ENCODE results near the gene RASSF5.
"Not testable (repeated sequence)": the region's sequence is repeated elsewhere in the genome, so short reads cannot be mapped to it uniquely, and the experiment has no call there.

The RASSF5 gene

DNA sequence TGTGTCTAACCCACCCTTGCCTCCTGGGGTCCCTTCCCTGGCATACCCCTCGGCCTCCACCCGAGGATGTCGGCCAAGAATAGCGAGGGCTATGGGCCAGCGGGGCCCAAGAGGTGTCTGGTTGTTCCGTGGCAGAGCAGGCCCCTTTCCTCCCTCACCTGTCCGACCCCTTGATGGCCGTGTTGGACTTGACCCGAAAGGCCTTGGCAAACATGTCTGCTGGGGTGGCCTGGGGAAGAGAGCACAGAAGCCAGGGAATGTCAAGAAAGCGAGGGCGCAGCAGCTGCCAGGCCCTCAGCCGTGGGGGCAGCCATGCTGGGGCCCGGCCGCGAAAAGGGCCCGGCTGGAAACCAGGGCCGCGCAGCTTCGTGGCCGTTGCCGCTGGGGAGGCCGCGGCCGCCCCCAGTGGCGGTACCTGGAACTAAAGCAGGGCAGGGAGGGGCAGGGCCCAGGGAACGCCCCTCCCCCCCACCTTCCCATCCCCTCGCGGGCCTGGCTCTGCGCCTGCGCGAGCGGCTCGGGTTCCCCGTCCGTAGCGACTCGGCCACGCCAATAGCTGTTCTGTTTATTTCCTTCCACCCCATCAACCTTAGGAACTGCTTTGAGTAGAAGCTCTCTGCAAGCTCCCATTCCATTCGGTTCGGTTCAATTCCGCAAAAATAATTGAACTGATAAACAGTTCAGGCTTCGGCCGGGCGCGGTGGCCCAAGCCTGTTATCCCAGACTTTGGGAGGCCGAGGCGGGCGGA is 105.0 kb downstream of the RASSF5 start, which contains the start of gene EIF2D:
Gene EIF2D (minus strand): TSS at position 337 of the 748 bp plus-strand sequence. CDS start 123 bp downstream, at position 214.
- H3K27ac ChIP-seq (ENCODE audit: low read length), result peak within 1 kb of the TSS; percentile 27; the same call in 1 of the 2 replicates
- no peaks in the 10 kb centered on the region for H4K20me1 ChIP-seq (ENCODE audit: insufficient read depth, low read length)
- TF ChIP-seq EZH2phosphoT487 (IDR thresholded peaks at IDR 0.05; ENCODE audit: low read length), result no peak
- no peak for TF ChIP-seq EZH2 (optimal IDR thresholded peaks at IDR 0.05; ENCODE audit: low read depth, low read length)
- TF ChIP-seq, protein P1, sequence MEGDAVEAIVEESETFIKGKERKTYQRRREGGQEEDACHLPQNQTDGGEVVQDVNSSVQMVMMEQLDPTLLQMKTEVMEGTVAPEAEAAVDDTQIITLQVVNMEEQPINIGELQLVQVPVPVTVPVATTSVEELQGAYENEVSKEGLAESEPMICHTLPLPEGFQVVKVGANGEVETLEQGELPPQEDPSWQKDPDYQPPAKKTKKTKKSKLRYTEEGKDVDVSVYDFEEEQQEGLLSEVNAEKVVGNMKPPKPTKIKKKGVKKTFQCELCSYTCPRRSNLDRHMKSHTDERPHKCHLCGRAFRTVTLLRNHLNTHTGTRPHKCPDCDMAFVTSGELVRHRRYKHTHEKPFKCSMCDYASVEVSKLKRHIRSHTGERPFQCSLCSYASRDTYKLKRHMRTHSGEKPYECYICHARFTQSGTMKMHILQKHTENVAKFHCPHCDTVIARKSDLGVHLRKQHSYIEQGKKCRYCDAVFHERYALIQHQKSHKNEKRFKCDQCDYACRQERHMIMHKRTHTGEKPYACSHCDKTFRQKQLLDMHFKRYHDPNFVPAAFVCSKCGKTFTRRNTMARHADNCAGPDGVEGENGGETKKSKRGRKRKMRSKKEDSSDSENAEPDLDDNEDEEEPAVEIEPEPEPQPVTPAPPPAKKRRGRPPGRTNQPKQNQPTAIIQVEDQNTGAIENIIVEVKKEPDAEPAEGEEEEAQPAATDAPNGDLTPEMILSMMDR (IDR thresholded peaks at IDR 0.05; ENCODE audit: low read length), result peak; percentile 99
- H3K36me3 ChIP-seq (replicated peaks; ENCODE audit: insufficient read depth, low read length), result no peaks in the 10 kb centered on the region
- H3K79me2 ChIP-seq (ENCODE audit: low read length), result peaks cover 16% of the 10 kb centered on the region
- H3K4me1 ChIP-seq (ENCODE audit: low read length), result peaks cover 8% of the 10 kb centered on the region
- peak within 1 kb of the TSS; percentile 77 for H3K4me3 ChIP-seq (ENCODE audit: low read length)
- H3K4me2 ChIP-seq (ENCODE audit: low read depth, low read length), result peak within 1 kb of the TSS; percentile 88
- peak within 1 kb of the TSS; percentile 79 for H3K9ac ChIP-seq (ENCODE audit: low read length)
- no peaks in the 10 kb centered on the region for H3K9me2 ChIP-seq (replicated peaks; ENCODE audit: insufficient read depth, low read length)
- H3K9me3 ChIP-seq (replicated peaks; ENCODE audit: insufficient read depth, low read length), result no peaks in the 10 kb centered on the region
- peak within 1 kb of the TSS; percentile 96 for H2AFZ ChIP-seq (ENCODE audit: low read length)
- H3K27me3 ChIP-seq (replicated peaks; ENCODE audit: insufficient read depth, low read length), result no peaks in the 10 kb centered on the region
- peak; percentile 97 for DNase-seq
- 0 out of 2 replicates have a peak, but pooled peaks cover 6% of the 10 kb centered on the region for H3F3A ChIP-seq (ENCODE audit: insufficient read depth, low read length)

DNA sequence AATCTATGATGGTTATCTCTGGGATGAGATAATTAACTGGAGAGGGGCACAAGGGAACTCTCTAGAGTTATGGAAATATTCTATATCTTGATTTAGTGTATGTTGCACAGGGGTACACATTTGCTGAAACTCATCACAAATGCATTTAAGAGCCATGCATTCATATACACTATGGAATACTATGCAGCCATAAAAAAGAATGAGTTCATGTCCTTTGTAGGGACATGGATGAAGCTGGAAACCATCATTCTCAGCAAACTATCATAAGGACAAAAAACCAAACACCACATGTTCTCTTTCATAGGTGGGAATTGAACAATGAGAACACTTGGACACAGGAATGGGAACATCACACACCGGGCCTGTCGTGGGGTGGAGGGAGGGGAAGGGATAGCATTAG is 119.1 kb downstream of the RASSF5 start:
- not testable (repeated sequence) for H3K27me3 ChIP-seq (replicated peaks; ENCODE audit: insufficient read depth, low read length); H3K27ac ChIP-seq (ENCODE audit: low read length); DNase-seq; H3K79me2 ChIP-seq (ENCODE audit: low read length); H3K4me3 ChIP-seq (ENCODE audit: low read length); H3F3A ChIP-seq (ENCODE audit: insufficient read depth, low read length); H3K9me3 ChIP-seq (replicated peaks; ENCODE audit: insufficient read depth, low read length); H3K9me2 ChIP-seq (replicated peaks; ENCODE audit: insufficient read depth, low read length); H3K4me2 ChIP-seq (ENCODE audit: low read depth, low read length); H4K20me1 ChIP-seq (ENCODE audit: insufficient read depth, low read length); H3K36me3 ChIP-seq (replicated peaks; ENCODE audit: insufficient read depth, low read length); H2AFZ ChIP-seq (ENCODE audit: low read length); H3K9ac ChIP-seq (ENCODE audit: low read length)
- peaks cover 14% of the 10 kb centered on the region; the same call in 1 of the 2 replicates for H3K4me1 ChIP-seq (ENCODE audit: low read length)

DNA sequence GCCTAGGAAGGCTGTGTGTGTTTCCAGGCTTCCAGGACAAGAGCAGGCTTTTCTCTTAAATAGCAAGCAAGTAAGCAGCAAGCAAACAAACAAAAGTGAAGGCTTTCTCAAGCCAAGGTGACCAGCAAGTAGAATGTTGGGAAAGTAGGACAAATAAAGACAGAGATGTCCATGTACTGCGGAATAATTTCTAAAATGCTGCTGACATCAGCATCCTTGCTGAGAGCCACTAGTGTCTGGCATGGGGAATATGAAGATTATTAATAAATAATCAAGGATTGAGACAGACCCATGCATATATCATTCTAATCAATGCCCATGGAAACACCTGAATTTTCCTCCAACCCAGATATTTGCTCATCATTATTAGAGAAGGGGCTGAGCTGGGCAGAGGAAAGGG is 121.6 kb downstream of the RASSF5 start:
- no peak overlapping the region for H3K9ac ChIP-seq (ENCODE audit: low read length)
- H3K27me3 ChIP-seq (replicated peaks; ENCODE audit: insufficient read depth, low read length), result no peaks in the 10 kb centered on the region
- no peak for DNase-seq
- no peak overlapping the region for H2AFZ ChIP-seq (ENCODE audit: low read length)
- H3K4me2 ChIP-seq (ENCODE audit: low read depth, low read length), result no peak overlapping the region
- H3K27ac ChIP-seq (ENCODE audit: low read length), result no peak overlapping the region
- no peak for TF ChIP-seq EZH2phosphoT487 (IDR thresholded peaks at IDR 0.05; ENCODE audit: low read length)
- H3K4me3 ChIP-seq (ENCODE audit: low read length), result no peak overlapping the region
- H3K4me1 ChIP-seq (ENCODE audit: low read length), result peaks cover 14% of the 10 kb centered on the region; the same call in 1 of the 2 replicates
- H3K36me3 ChIP-seq (replicated peaks; ENCODE audit: insufficient read depth, low read length), result no peaks in the 10 kb centered on the region
- H3K9me3 ChIP-seq (replicated peaks; ENCODE audit: insufficient read depth, low read length), result no peaks in the 10 kb centered on the region
- no peaks in the 10 kb centered on the region; the same call in 1 of the 2 replicates for H3F3A ChIP-seq (ENCODE audit: insufficient read depth, low read length)
- H3K79me2 ChIP-seq (ENCODE audit: low read length), result no peaks in the 10 kb centered on the region
- H3K9me2 ChIP-seq (replicated peaks; ENCODE audit: insufficient read depth, low read length), result no peaks in the 10 kb centered on the region
- no peaks in the 10 kb centered on the region for H4K20me1 ChIP-seq (ENCODE audit: insufficient read depth, low read length)

DNA sequence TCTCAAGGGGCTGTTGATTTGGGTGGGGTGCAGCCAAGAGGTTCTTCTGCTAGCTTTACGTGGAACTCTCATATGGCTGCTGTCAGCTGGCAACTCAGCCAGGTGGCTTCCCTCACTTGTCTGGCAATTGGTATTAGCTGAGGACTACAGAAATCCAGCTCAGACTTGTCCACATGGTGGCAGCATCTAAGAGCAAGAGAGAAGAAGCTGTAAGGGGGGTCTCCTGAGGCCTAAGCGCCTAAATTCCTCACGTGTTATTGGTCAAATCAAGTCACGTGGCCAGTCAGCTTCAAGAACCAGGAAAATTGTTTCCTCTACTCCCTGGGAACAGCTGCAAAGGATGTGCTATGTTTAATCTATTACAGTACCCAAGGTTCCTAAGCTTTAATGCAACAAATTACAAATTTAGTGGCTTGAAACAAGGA is 123.8 kb downstream of the RASSF5 start:
- TF ChIP-seq, protein P1 (IDR thresholded peaks at IDR 0.05; ENCODE audit: low read length), result peak; percentile 78
- TF ChIP-seq EZH2 (optimal IDR thresholded peaks at IDR 0.05; ENCODE audit: low read depth, low read length), result no peak
- Histone ChIP-seq H3K9me2 (replicated peaks; ENCODE audit: insufficient read depth, low read length) (no peaks in the 10 kb centered on the region), H3K27ac (ENCODE audit: low read length) (no peak overlapping the region), H2AFZ (ENCODE audit: low read length) (no peak overlapping the region), H3K4me3 (ENCODE audit: low read length) (no peak overlapping the region), H3K36me3 (replicated peaks; ENCODE audit: insufficient read depth, low read length) (no peaks in the 10 kb centered on the region), H3K4me2 (ENCODE audit: low read depth, low read length) (no peak overlapping the region), H3F3A (ENCODE audit: insufficient read depth, low read length) (peaks cover 8% of the 10 kb centered on the region; the same call in 1 of the 2 replicates), H3K4me1 (ENCODE audit: low read length) (peaks cover 14% of the 10 kb centered on the region), H3K9ac (ENCODE audit: low read length) (no peak overlapping the region), H3K79me2 (ENCODE audit: low read length) (no peaks in the 10 kb centered on the region), H4K20me1 (ENCODE audit: insufficient read depth, low read length) (no peaks in the 10 kb centered on the region), H3K27me3 (replicated peaks; ENCODE audit: insufficient read depth, low read length) (peaks cover 4% of the 10 kb centered on the region; the same call in 1 of the 2 replicates), H3K9me3 (replicated peaks; ENCODE audit: insufficient read depth, low read length) (no peaks in the 10 kb centered on the region)
- peak; percentile 80 for DNase-seq

Measured in MM.1S (cell line).